ENCODE results near the gene ZNF766.
"Not testable (repeated sequence)": the region's sequence is repeated elsewhere in the genome, so short reads cannot be mapped to it uniquely, and the experiment has no call there.

Gene ZNF766

DNA sequence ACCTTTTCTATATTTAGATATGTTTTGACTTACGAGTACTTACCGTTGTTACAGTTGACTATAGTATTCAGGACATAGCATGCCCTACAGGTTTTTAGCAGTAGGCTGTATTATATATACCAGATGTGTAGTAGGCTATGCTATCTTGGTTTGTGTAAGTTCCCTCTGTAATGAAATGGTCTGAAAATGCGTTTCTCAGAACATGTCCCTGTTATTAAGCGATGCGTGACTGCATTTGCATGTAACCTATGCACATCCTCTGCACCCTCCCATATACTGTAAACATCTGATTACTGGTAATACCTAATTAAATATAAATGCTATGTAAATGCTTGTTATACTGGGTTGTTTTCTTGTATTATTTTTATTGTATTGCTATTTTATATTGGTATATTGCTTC lies 6.6 kb downstream of the ZNF766 start:
- DNase-seq (ENCODE audit: low spot score) = no peak

GRCh38 chr19:52277471-52277870 lies 8.1 kb downstream of the ZNF766 start:
- DNase-seq (ENCODE audit: low spot score) = no peak

GRCh38 chr19:52286256-52286655 lies 16.9 kb downstream of the ZNF766 start:
- DNase-seq (ENCODE audit: low spot score) = no peak

DNA sequence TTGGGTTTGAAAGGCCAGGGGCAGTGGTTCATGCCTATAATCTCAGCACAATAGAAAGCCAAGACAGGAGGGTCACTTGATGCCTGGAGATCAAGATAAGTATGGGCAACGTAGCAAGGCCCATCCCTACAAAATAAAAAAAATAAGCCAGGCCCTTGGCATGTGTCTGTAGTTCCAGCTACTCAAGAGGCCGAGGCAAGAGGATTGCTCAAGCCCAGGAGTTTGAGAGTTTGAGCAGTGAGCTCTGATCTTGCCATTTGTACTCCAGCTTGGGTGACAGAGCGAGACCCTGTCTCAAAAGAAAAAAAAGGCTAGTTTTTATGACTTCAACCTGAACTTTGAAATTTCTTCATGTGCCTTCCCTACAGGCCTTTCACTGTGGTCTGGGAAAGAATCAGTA lies 22.4 kb downstream of the ZNF766 start:
- no peak for DNase-seq (ENCODE audit: low spot score)

DNA sequence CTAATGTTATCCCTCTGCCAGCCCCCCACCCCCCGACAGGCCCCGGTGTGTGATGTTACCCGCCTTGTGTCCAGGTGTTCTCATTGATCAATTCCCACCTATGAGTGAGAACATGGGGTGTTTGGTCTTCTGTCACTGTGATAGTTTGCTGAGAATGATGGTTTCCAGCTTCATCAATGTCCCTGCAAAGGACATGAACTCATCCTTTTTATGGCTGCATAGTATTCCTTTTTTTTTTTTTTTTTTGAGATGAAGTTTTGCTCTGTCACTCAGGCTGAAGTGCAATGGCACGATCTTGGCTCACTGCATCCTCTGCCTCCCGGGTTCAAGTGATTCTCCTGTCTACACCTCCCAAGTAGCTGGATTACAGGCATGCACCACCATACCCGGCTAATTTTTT lies 23.6 kb downstream of the ZNF766 start:
- not testable (repeated sequence) for DNase-seq (ENCODE audit: low spot score)

GRCh38 chr19:52296400-52296772 lies 27.0 kb downstream of the ZNF766 start:
- peak; percentile 22 for DNase-seq (ENCODE audit: low spot score)

DNA sequence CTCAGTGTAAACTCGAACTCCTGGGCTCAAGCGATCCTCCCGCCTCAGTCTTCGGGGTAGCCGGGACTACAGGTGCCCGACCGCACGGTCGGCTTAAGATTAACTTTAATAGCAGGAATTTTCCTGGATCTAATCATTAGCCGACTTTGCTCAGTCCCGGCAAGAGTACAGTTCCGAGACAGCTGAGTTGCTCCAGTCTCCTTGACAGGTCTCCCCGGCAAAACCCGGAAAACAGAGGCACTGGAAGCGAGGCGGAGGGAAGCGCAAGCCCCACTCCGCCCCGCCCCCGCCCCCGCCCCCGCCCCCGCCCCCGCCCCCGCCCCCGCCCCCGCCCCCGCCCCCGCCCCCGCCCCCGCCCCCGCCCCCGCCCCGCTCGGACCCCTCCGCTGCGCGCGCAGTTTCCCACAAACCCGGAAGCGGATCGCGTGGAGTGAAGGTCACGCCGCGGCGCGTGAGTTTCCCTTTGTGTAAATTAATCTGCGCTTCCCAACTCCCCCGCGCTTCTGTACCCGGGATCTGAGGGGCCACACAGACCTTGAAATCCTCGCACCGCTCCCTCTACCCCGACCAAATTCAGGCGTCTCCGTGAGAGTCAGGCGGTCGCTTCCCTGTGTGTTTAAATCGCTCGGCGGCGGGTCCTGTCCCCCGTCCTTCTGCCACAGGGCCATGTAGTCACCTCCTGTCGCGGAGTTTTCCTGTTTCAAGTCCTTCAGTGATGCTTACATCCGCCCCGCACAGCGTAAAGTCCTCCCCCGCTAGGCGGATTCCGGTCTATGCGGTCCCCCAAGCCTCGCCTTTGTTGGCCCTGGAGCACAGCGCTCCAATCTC lies 27.6 kb downstream of the ZNF766 start, which contains the start of gene ZNF480:
TSS of gene ZNF480 (plus strand) at position 397 of the 828 bp plus-strand sequence. CDS start 3,244 bp downstream, outside the sequence.
- peak; percentile 96 for DNase-seq (ENCODE audit: low spot score)

GRCh38 chr19:52297601-52298364 lies 28.4 kb downstream of the ZNF766 start:
- no peak for DNase-seq (ENCODE audit: low spot score)

GRCh38 chr19:52307275-52307674 lies 37.9 kb downstream of the ZNF766 start:
- no peak for DNase-seq (ENCODE audit: low spot score)

GRCh38 chr19:52322429-52322828 lies 53.0 kb downstream of the ZNF766 start:
- no peak for DNase-seq (ENCODE audit: low spot score)

- no peak for DNase-seq (ENCODE audit: low spot score)
Measured at GRCh38 chr19:52331757-52332156, 62.4 kb downstream of the ZNF766 start.

- no peak for DNase-seq (ENCODE audit: low spot score)
Measured at GRCh38 chr19:52335768-52336116, 66.4 kb downstream of the ZNF766 start.

DNA sequence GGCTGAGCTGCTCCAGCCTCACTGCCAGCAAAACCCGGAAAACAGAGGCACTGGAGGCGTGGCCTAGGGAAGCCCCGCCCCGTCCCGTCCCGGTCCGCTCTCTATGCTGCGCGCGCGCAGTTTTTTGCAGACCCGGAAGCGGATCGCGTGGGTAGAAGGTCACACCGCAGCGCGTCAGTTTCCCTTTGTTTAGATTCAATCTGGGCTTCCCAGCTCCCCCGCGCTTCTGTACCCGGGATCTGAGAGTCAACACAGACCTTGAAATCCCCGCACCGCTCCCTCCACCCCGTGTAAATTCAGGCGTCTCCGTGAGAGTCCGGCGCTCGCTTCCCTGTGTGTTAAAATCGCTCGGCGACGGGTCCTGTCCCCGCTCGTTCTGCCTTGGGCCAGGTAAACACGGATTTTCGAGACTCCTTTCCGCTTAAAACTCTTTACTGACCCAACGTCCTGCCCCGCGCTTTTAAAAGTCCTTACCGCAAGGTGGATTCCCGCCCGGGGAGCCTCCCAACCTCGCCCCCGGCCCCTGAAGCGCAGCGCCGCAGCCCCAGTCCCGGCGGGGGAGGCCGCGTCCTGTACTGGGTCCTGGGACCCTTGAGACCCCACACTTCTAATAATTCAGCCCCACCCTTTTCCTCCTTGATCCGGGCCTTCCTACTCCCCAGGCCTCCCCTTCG lies 66.9 kb downstream of the ZNF766 start, which contains the start of gene ZNF610:
TSS of gene ZNF610 (plus strand) at position 127 of the 674 bp plus-strand sequence. CDS start 12,930 bp downstream, outside the sequence.
- peak; percentile 95 for DNase-seq (ENCODE audit: low spot score)

DNA sequence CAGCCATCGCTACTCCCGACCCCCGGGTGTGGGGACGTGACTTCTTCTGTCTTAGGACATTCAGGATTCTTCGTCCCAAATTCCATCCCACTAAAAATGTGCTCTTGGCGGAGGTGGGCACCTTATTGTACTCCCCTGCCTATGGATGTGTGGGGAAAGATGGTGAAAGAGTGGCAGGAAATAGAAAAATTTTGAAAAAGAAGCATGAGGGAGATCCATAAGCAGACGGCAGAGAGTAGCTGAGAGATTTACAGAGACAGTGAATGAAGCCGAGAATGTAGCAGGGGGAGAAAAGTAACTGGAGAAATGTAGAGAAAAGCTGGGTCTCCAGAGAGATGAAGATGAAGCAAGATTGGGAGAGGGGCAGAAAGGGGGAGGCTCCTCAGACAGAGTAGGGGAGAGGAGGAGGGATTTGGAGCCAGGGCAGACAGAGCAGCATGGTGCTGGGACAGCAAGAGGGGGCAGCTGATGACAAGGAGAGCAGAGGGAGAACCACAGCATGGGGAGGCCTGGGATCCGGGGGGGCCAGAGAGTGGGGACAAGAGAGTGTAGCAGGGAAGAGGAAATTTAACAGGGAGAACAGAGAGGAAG lies 67.5 kb downstream of the ZNF766 start:
- DNase-seq (ENCODE audit: low spot score) = no peak

- not testable (repeated sequence) for DNase-seq (ENCODE audit: low spot score)
Measured at GRCh38 chr19:52339022-52339421, 69.6 kb downstream of the ZNF766 start.

GRCh38 chr19:52343548-52343947 lies 74.2 kb downstream of the ZNF766 start:
- DNase-seq (ENCODE audit: low spot score) = peak; percentile 45

DNA sequence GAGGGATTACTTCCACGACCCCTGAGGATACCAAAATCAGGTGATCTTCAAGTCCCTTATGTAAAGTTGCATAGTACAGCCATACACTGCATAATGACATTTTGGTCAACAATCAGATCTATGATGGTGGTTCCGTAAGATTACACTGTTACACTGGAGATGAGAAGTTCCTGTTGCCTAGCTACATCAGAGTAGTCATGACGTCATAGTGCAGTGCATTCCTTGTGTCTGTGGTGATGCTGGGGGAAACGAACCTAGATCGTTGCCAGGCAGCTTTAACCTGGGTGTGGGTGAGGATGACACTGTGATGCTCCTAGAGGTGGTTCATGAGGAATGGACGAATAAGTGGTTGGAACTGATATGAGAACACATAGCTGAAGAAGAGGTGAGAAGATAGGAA lies 75.8 kb downstream of the ZNF766 start:
- no peak for DNase-seq (ENCODE audit: low spot score)

Measured in GM03348 (cell line).